ENCODE data around the gene SERTAD4. TPM values are rescaled to one million over a fixed set of nuclear protein-coding genes. Genes with fewer than 3 reads are reported as not detected.

Gene SERTAD4
- total and polyA plus RNA-seq, 5 donors = 1.9 to 16.4 (median 11.4) TPM

- WGBS = 89% methylated on average over 2 of the region's 2 CpGs
- intact Hi-C loops (cut with DNase I) = no loop called here
- no peak overlapping the region for H3K27ac ChIP-seq (ENCODE audit: low read length)
- H3K9me3 ChIP-seq (ENCODE audit: control insufficient read depth, low read length) = no peaks in the 10 kb centered on the region
- DNase-seq (no peak), ATAC-seq (no peak)
- H3K4me3 ChIP-seq (ENCODE audit: low read length) = no peak overlapping the region
- no peaks in the 10 kb centered on the region for H3K4me1 ChIP-seq (ENCODE audit: control insufficient read depth, insufficient read depth, low read length)
- H3K27me3 ChIP-seq (ENCODE audit: control insufficient read depth, insufficient read depth) = no peaks in the 10 kb centered on the region
Measured at GRCh38 chr1:210207597-210208450, 24.8 kb upstream of the SERTAD4 start.

GRCh38 chr1:210213335-210213734, 19.3 kb upstream of the SERTAD4 start:
- intact Hi-C loops (cut with DNase I) = no loop called here
- ATAC-seq = no peak
- DNase-seq = no peak
- no peak overlapping the region for H3K27ac ChIP-seq (ENCODE audit: low read length)
- H3K27me3 ChIP-seq (ENCODE audit: control insufficient read depth, insufficient read depth) = no peaks in the 10 kb centered on the region
- H3K4me3 ChIP-seq (ENCODE audit: low read length) = no peak overlapping the region
- WGBS = 75% methylated on average over 8 of the region's 8 CpGs
- no peaks in the 10 kb centered on the region for H3K4me1 ChIP-seq (ENCODE audit: control insufficient read depth, insufficient read depth, low read length)
- no peaks in the 10 kb centered on the region for H3K9me3 ChIP-seq (ENCODE audit: control insufficient read depth, low read length)

GRCh38 chr1:210214573-210215409, 17.8 kb upstream of the SERTAD4 start:
- no peak overlapping the region for H3K4me3 ChIP-seq (ENCODE audit: low read length)
- no peak overlapping the region for H3K27ac ChIP-seq (ENCODE audit: low read length)
- intact Hi-C loops (cut with DNase I) = no loop called here
- DNase-seq (no peak), ATAC-seq (no peak)
- H3K27me3 ChIP-seq (ENCODE audit: control insufficient read depth, insufficient read depth) = no peaks in the 10 kb centered on the region
- 71% methylated on average over 4 of the region's 4 CpGs for WGBS
- no peaks in the 10 kb centered on the region for H3K9me3 ChIP-seq (ENCODE audit: control insufficient read depth, low read length)
- no peaks in the 10 kb centered on the region for H3K4me1 ChIP-seq (ENCODE audit: control insufficient read depth, insufficient read depth, low read length)

GRCh38 chr1:210217482-210217881, 15.1 kb upstream of the SERTAD4 start:
- Histone ChIP-seq H3K9me3 (ENCODE audit: control insufficient read depth, low read length) (no peaks in the 10 kb centered on the region), H3K4me3 (ENCODE audit: low read length) (no peak overlapping the region), H3K4me1 (ENCODE audit: control insufficient read depth, insufficient read depth, low read length) (no peaks in the 10 kb centered on the region), H3K27ac (ENCODE audit: low read length) (no peak overlapping the region), H3K27me3 (ENCODE audit: control insufficient read depth, insufficient read depth) (no peaks in the 10 kb centered on the region)
- WGBS = 85% methylated on average over 5 of the region's 5 CpGs
- no peak for DNase-seq
- no peak for ATAC-seq
- intact Hi-C loops (cut with DNase I) = no loop called here

- ATAC-seq (no peak), DNase-seq (no peak)
- WGBS = 81% methylated on average over 4 of the region's 4 CpGs
- Histone ChIP-seq H3K27ac (ENCODE audit: low read length) (no peak overlapping the region), H3K4me1 (ENCODE audit: control insufficient read depth, insufficient read depth, low read length) (no peaks in the 10 kb centered on the region), H3K27me3 (ENCODE audit: control insufficient read depth, insufficient read depth) (no peaks in the 10 kb centered on the region), H3K4me3 (ENCODE audit: low read length) (no peak overlapping the region), H3K9me3 (ENCODE audit: control insufficient read depth, low read length) (no peaks in the 10 kb centered on the region)
- intact Hi-C loops (cut with DNase I) = no loop called here
Measured at GRCh38 chr1:210218047-210218446, 14.5 kb upstream of the SERTAD4 start.

- Histone ChIP-seq H3K4me1 (ENCODE audit: control insufficient read depth, insufficient read depth, low read length) (no peaks in the 10 kb centered on the region), H3K4me3 (ENCODE audit: low read length) (no peak overlapping the region), H3K27ac (ENCODE audit: low read length) (no peak overlapping the region), H3K9me3 (ENCODE audit: control insufficient read depth, low read length) (no peaks in the 10 kb centered on the region), H3K27me3 (ENCODE audit: control insufficient read depth, insufficient read depth) (no peaks in the 10 kb centered on the region)
- intact Hi-C loops (cut with DNase I) = no loop called here
- 37% methylated on average over 6 of the region's 6 CpGs for WGBS
- ATAC-seq = peak; percentile 50 to 62
- no peak for DNase-seq
Measured at GRCh38 chr1:210222340-210223006, 10.1 kb upstream of the SERTAD4 start.

GRCh38 chr1:210223226-210223904, 9.2 kb upstream of the SERTAD4 start:
- no peaks in the 10 kb centered on the region for H3K4me1 ChIP-seq (ENCODE audit: control insufficient read depth, insufficient read depth, low read length)
- H3K27ac ChIP-seq (ENCODE audit: low read length) = no peak overlapping the region
- intact Hi-C loops (cut with DNase I) = no loop called here
- H3K27me3 ChIP-seq (ENCODE audit: control insufficient read depth, insufficient read depth) = no peaks in the 10 kb centered on the region
- peak in 1 of 3 donors; percentile 37 for DNase-seq
- 40% methylated on average over 5 of the region's 5 CpGs for WGBS
- ATAC-seq = peak; percentile 64 to 71
- no peaks in the 10 kb centered on the region for H3K9me3 ChIP-seq (ENCODE audit: control insufficient read depth, low read length)
- H3K4me3 ChIP-seq (ENCODE audit: low read length) = no peak overlapping the region

GRCh38 chr1:210228158-210228557, 4.4 kb upstream of the SERTAD4 start:
- intact Hi-C loops (cut with DNase I) = no loop called here
- ATAC-seq = no peak
- Histone ChIP-seq H3K27ac (ENCODE audit: low read length) (no peak overlapping the region), H3K9me3 (ENCODE audit: control insufficient read depth, low read length) (no peaks in the 10 kb centered on the region), H3K27me3 (ENCODE audit: control insufficient read depth, insufficient read depth) (no peaks in the 10 kb centered on the region), H3K4me3 (ENCODE audit: low read length) (no peak overlapping the region), H3K4me1 (ENCODE audit: control insufficient read depth, insufficient read depth, low read length) (no peaks in the 10 kb centered on the region)
- DNase-seq = no peak
- WGBS = 72% methylated on average over 1 of the region's 1 CpG

GRCh38 chr1:210230149-210230695, 2.4 kb upstream of the SERTAD4 start:
- DNase-seq (no peak), ATAC-seq (no peak)
- Histone ChIP-seq H3K27ac (ENCODE audit: low read length) (no peak overlapping the region), H3K9me3 (ENCODE audit: control insufficient read depth, low read length) (no peaks in the 10 kb centered on the region), H3K4me1 (ENCODE audit: control insufficient read depth, insufficient read depth, low read length) (no peaks in the 10 kb centered on the region), H3K27me3 (ENCODE audit: control insufficient read depth, insufficient read depth) (no peaks in the 10 kb centered on the region), H3K4me3 (ENCODE audit: low read length) (no peak overlapping the region)
- intact Hi-C loops (cut with DNase I) = loop anchor here in 2 of 4 donors (5.0 to 10.0 kb wide), 2 partner anchors 62 to 65 kb away; no protein-coding TSS in a partner anchor

GRCh38 chr1:210231846-210232510, 618 bp upstream of the SERTAD4 start:
- H3K4me3 ChIP-seq (ENCODE audit: low read length) = peak overlapping the region; percentile 80
- ATAC-seq (peak in 1 of 2 donors; percentile 6), DNase-seq (peak; percentile 35 to 69 (median 53))
- 8% methylated on average over 20 of the region's 20 CpGs for WGBS
- no peak overlapping the region for H3K27ac ChIP-seq (ENCODE audit: low read length)
- no peaks in the 10 kb centered on the region for H3K27me3 ChIP-seq (ENCODE audit: control insufficient read depth, insufficient read depth)
- H3K4me1 ChIP-seq (ENCODE audit: control insufficient read depth, insufficient read depth, low read length) = peaks cover 2% of the 10 kb centered on the region
- intact Hi-C loops (cut with DNase I) = loop anchor here in 2 of 4 donors (5.0 to 10.0 kb wide), 2 partner anchors 60 to 63 kb away; no protein-coding TSS in a partner anchor
- no peaks in the 10 kb centered on the region for H3K9me3 ChIP-seq (ENCODE audit: control insufficient read depth, low read length)

Measured in right cardiac atrium (tissue), 5 donors.